Measurements from ENCODE around the gene SPIRE2.
"Not testable (repeated sequence)": the region's sequence is repeated elsewhere in the genome, so short reads cannot be mapped to it uniquely, and the experiment has no call there.

SPIRE2 gene

DNA sequence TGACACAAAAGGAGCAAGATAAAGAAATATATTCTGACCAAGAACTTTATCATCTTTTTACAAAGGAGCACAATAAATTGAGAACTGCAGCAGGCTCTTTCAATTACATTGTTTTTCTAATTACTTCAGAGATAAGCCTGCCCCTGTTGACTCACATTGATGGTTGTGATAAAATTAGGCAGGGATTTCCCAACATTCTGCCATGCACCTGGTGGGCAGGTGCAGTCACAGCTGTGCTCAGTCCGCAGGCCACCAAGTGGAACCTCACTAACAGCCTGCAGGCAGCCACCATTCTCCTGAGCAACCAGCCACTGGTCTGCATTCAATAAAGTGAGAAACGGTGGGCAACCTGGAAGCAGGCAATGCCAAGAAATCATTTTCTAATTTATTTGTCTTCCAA, 17.0 kb upstream of the SPIRE2 start:
- DNase-seq (ENCODE audit: low read depth) = no peak

DNA sequence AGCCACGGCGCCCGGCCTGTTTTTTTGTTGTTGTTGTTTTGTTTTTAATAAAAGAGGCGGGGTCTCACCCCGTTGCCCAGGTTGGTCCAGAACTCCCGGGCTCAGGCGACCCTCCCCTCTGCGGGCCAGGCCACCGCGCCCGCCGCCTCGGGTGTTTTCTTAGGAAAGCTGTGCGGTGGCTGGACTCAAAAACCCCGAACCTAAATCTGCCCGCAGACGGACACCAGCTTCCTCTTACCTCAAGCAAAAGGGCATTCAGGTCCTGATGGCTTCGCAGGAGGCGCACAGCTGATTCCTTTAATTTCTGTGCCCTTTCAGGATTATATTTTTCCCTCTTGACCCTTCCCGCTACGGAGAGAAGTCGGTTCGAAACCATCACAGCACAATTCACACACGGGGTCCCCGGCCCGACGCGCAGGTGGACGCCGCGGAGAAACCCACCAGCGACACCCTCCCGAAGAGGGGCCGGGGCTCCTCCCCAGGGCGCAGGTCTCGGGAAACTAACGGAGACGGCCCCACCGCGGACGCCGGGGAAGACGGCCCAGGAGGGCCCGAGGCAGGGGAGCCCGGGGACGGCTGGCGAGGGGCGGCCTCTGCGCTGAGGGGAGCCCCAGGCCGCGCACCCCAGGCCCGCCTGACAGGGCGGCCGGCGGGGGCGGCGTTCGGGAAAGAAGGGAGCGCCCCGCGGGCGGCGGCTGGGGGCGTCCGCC, 12.5 kb upstream of the SPIRE2 start:
- DNase-seq (ENCODE audit: low read depth) = no peak

DNA sequence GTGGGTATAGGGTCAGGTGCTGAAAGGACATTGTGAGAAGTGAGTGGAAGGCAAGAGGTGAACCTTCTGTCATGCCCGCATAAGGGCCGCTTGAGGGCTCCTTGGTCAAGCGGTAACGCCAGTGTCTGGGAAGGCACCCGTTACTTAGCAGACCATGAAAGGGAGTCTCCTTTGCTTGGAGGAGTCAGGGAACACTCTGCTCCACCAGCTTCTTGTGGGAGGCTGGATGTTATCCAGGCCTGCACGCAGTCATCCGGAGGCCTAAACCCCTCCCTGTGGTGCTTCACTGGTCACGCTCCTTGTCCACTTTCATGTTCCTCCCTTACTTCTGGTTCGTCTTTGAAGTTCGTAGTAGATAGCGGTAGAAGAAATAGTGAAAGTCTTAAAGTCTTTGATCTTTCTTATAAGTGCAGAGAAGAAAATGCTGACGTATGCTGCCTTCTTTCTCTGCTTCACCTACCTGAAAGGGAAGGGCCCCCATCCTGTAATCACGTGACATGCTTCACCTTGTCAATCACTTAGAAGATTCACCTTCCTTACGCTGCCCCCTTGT, 9.3 kb upstream of the SPIRE2 start:
- not testable (repeated sequence) for DNase-seq (ENCODE audit: low read depth)

DNA sequence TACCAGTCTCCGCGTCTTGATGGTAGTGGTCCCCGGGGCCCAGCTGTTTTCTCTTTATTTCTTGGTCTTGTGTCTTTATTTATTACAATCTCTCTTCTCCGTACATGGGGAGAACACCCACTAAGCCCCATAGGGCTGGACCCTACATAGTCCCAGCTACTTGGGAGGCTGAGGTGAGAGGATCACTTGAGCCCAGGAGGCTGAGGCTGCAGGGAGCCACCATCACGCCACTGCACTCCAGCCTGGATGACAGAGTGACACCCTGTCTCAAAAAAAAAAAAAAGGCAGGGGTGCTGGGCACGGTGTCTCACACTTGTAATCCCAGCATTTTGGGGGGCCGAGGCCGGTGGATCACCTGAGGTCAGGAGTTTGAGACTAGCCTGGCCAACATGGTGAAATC, 8.8 kb upstream of the SPIRE2 start:
- not testable (repeated sequence) for DNase-seq (ENCODE audit: low read depth)

DNA sequence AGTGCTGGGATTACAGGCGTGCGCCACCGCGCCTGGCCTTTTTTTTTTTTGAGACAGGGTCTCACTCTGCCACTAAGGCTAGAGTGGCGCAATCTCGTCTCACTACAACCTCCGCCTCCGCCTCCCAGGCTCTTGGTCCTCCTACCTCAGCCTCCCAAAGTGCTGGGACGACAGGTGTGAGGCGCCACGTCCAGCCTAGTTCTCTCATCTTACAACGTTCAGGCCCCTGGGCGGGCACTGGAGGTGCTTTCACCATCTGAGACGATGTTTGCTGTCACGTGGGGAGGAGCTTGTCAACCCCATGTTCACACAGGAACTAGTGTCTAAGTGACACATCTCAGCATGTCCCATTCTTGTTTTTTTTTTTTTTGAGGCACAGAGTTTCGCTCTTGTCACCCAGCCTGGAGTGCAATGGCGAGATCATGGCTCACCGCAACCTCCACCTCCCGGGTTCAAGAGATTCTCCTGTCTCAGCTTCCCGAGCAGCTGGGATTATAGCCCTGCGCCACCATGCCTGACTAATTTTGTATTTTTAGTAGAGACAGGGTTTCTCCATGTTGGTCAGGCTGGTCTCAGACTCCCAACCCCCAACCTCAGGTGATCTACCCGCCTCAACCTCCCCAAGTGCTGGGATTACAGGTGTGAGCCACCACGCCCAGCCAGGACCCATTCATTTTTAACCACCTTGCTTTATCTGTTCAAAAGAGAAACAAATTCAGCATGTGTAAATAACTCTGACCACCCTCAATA, 6.7 kb upstream of the SPIRE2 start:
- DNase-seq (ENCODE audit: low read depth) = no peak

DNA sequence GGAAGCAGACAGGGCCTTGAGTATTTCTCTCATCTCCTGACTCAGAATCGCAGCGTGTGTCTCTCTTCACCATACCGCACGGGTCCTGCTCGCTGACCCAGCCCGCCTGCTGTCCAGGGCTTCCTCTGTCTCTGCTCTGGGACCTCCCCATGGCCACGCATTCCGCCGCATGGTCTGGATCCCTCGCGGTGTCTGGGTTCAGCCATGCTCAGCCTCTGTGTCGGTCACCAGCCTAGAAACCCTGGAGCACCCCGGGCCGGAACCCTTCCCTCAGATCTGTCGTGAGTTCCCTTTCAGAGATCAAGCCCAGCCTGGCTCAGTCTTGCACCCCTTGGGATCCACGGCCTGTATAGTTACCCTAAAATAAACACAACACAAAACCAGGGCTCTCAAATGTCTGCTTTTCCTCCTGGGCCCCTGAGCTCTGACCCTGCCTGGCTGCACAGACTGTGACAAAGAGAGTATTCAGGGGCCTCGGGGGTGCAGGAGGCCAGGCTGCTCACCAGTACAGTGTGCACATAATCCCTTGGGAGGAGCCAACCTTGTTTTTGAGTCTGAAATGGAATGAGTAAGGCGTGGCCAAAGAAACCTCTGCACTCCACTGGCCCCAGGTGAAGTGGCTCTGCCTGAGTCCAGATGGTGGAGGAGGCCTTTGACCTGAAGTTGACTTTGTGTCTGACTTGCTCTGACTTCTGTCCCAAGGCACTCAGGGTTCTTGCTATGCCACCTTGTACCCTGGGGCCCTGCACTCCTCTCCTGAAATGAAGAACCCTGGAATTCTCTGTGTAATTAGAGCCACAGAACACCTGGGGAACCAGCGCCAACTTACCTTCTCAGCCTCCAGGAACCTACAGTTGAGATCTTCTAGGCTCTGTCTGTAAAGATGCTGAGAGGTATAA, 5.8 kb upstream of the SPIRE2 start:
- no peak for DNase-seq (ENCODE audit: low read depth)

DNA sequence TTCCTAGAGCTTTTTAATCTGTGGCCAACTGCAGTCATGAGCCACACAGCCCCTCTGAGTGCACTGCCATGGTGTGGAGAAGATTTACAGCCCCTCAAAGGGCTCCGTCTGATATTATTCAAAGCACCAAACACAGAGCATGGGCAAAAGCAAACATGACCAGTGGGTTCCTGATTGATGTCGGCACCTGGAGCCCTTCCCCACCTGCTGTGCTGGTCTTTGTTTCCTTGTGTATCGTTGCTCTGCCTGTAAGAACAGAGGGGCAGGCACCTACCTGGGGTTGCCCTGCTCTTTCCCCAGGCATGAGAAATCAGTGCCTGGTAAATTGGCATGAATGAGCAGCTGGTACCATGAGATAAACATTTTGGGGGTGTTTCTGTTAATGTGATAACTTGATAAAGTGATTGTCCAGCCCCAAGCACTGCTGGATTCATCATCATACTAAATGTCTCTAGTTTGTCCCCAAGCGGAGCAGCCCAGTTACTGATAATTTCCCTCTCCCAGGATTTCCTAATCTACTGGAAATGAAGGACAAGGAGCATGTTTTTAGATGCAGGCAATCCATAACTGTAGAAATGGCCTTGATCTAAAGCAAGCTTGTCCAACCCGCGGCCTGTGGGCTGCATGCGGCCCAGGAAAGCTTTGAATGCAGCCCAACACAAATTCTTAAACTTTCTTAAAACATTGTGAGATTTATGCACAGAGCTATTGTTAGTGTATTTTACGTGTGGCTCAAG, 5.0 kb upstream of the SPIRE2 start:
- DNase-seq (ENCODE audit: low read depth) = no peak

DNA sequence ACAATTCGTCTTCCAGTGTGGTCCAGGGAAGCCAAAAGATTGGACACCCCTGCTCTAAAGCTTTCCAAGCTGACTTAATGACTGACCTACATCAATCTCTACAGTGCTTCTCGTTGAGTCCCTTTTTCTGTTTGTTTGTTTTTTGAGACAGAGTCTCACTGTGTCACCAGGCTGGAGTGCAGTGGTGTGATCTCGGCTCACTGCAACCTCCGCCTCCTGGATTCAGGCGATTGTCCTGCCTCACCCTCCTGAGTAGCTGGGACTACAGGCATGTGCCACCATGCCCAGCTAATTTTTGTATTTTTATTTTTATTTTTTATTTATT, 4.5 kb upstream of the SPIRE2 start:
- DNase-seq (ENCODE audit: low read depth) = not testable (repeated sequence)

DNA sequence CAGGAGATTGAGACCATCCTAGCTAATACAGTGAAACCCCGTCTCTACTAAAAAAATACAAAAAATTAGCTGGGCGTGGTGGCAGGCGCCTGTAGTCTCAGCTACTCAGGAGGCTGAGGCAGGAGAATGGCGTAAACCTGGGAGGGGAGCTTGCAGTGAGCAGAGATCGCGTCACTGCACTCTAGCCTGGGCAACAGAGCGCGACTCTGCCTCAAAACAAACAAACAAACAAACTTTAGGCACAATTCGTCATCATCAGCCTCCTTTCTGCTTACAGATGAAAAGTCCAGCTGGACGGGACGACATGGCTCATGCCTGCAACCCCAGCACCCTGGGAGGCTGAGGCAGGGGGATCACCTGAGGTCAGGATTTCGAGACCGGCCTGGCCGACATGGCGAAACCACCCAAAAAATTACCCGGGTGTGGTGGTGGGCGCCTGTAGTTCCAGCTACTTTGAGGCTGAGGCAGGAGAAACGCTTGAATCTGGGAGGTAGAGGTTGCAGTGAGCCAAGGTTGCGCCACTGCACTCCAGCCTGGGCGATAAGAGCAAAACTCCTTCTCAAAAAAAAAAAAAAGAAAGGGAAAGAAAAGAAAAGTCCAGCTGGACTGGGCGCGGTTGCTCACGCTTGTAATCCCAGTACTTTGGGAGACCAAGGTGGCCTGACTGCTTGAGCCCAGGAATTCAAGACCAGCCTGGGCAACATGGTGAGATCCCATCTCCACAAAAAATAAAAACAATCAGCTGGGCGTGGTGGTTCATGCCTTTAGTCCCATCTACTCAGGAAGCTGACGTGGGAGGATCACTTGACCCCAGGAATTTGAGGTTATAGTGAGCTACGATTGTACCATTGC, 1.5 kb upstream of the SPIRE2 start:
- no peak for DNase-seq (ENCODE audit: low read depth)

DNA sequence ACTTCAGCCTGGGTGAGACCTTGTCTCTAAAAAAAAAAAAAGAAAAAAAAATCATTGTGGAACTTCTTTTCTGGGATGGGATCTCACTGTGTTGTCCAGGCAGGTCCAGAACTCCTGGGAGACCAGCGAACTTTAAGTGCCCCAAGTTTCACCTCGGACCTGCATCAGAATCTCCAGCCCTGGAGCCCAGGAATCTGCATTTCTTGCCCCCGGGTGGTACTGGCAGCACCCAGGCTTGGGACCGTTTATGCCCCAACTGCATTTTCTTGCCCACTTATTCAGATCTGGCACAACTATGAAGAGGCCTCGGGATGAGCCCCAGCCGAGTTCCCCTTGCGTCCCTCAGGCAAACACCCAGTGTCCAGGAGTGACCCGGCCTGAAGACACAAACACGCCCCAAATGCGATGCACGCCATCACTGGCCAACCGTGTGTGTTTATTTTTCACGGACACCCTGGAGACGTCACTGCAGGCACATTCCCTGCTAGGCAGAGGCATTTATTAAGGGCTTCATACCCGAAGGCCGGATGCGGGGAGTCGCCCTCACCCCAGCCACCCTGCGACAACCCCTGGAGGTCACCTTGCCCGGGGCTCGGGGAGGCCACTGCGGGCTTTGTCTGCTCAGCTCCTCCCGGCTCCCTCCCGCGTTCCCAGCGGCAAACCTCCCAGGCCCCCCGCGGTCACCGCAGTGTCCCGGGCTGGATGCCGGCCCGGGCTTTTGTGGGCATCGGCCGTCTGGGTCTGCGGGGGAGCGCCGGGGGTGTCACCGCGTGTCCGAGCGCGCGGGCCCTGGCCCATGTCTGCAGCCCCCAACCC, 684 bp upstream of the SPIRE2 start:
- DNase-seq (ENCODE audit: low read depth) = no peak

DNA sequence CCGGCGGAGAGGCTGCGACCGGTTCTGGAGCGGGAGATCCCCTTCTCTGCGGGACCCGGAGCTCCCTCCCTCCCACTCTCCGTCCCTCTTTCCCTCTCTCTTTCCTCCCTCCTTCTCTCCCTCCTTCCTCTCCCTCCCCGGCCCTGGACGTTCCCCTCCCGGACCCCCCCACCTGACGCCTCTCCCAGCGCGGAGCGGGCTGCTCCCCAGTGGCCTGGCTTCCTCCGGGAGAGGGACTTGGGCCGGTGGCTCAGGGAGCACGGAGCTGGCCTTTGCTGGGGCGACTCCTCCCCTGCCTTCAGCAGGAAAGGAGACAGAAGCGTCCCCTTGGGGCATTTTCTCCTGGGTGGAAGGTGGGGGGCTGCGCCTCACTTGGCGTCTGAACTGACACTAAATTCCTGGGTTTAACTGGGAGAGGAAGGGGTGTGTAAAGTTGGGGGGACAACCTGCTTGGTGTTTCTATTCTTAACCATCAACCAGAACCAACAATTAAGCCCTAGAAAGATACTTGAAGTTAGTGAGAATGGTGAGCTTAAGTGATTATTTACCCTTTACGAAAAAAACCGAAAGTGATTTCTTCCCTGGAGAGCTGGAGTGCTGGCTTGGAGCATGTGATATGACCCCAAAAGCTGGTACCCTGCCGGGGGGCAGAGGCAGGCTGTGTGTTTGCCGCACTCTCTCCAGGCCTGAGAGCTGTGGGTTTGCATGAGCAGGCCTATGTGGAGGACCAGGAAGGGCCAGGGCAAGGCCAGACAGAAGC, 775 bp downstream of the SPIRE2 start:
- no peak for DNase-seq (ENCODE audit: low read depth)

DNA sequence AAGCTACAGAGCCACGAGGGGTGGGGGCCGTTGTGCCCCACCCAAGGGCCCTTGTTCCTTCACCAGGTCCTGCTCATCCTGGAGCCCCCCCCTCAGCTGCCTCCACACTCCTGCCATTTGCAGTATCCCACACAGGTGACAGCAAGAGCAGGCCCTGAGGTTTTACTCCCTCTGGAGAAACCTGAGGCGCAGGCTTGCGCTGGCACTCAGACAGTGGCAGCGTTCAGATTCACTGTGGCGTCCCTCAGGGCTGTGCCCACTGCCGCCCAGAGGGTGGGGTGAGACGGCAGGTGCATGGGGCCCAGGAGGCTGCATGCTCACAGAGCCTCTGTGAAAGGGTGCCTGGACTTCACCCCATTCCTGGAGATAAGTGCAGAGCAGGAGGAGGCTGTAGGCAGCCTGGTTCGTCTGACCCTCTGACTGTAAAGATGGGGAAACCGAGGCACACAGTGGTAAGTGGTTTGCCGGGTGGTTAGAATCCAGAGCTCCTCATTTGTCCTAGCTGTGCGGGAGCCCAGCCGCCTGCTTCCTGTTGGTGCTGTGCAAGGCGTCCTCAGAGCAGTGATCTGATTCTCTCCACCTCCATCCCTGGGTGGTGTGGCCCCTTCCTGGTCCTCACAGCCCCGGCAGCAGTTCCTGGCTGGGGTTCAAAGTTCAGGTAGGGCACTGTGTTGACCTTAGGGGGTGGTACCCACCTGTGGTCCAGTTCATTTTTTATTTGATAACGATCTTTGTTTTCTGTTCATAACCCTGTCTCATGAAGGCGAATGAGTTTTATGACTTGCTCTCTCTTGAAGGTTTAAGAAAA, 1.6 kb downstream of the SPIRE2 start:
- DNase-seq (ENCODE audit: low read depth) = no peak

DNA sequence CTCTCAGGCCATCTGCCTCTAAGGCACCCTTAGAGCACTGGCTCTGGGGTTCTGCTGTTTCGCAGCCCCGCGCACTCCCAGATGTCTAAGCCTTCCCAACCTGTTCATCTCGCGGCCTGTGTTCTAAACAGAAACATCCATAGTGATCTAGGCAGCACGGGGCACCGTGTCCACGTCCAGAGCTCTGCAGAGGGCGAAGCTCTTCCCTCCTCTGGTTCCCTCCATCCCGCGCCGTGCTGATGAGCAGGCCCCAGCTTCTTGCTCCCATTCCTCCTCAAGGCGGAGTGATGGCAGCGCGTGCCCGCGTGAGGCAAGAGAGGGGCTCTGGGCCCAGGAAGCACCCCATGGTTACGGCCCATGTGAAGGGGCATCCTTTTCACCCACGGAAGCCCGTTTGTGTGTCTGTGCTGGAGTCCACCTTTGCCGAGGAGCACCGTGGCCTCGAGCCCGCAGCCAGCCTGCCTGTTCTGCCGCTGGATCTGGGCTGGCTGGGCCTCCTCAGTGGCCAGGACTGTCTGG, 3.6 kb downstream of the SPIRE2 start:
- no peak for DNase-seq (ENCODE audit: low read depth)

DNA sequence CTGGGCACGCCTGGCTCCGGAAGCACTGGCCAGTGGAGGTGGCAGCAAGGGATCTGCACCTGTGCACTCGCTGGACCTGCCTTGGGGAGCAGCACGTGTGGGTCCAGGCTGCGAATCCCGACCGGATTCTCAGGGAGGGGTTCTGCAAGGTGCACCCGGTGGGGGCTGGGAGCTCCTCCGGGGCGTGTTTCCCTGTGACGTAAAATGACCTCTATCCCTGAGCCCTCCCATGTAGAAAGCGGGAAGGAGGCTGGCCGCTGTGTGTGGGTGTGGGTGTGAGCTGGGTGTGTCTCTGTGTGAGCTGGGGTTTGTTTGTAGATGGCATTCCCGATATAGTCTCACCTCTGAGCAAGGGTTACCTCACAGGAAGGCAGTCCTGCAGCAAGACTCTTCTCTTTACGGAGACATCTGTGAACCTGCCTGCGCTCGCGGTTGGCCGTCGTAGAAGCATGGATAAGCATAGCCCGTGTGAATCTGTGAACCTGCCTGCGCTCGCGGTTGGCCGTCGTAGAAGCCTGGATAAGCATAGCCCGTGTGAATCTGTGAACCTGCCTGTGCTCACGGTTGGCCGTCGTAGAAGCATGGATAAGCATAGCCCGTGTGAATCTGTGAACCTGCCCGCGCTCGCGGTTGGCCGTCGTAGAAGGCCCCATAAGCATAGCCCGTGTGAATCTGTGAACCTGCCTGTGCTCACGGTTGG, 5.5 kb downstream of the SPIRE2 start:
- not testable (repeated sequence) for DNase-seq (ENCODE audit: low read depth)

DNA sequence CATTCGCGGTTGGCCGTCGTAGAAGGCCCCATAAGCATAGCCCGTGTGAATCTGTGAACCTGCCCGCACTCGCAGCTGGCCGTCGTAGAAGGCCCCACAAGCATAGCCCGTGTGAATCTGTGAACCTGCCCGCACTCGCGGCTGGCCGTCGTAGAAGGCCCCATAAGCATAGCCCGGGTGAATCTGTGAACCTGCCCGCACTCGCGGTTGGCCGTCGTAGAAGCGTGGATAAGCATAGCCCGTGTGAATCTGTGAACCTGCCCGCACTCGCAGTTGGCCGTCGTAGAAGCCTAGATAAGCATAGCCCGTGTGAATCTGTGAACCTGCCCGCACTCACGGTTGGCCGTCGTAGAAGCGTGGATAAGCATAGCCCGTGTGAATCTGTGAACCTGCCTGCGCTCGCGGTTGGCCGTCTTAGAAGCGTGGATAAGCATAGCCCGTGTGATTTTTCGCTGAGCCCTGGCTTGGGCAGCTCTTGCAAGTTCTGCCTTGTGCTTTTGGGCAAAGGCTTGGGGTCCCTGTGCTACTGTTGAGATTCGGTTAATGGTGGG, 6.6 kb downstream of the SPIRE2 start:
- DNase-seq (ENCODE audit: low read depth) = not testable (repeated sequence)

DNA sequence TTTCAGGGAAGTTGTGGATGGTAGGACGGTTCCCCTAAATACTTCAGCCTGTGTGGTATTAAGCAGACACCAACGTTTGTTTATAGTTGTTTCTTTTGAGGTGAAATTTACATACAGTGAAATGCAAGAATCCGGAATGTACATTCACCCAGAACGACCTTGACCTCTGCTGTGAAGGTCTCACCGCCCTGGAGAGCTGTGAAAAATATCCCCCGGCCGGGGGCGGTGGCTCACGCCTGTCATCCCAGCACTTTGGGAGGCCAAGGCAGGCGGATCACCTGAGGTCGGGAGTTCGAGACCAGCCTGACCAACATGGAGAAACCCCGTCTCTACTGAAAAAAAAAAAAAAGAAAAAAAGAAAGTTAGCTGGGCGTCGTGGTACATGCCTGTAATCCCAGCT, 8.2 kb downstream of the SPIRE2 start:
- DNase-seq (ENCODE audit: low read depth) = not testable (repeated sequence)

DNA sequence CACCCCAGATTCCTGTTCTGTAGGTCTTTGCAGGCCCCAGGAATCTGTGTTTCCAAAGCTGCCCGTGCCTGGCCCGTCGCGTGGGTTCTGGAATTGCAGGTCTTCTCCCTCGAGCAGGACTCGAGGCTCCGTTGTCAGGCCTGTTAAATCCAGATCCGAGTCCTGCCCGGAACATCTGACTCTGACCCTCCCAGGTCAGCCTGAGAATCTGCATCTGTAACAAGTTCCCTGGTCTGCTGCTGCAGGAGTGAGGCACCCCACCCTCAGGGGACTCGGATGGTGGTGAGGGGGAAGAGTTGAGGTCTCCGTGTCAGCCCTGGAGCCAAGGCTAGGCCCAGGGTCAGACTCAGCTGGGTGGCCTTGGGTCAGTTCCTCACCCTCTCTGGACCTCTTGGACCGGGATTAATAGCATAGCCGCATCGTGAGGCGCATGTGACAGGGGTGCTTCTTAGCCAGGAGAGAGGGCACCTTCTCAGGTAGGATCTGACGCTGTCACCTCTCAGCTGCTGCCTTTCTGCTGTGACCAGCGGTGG, 8.8 kb downstream of the SPIRE2 start:
- DNase-seq (ENCODE audit: low read depth) = no peak

Measured in stimulated activated CD8-positive, alpha-beta memory T cell treated with anti-CD3 and anti-CD28 coated beads, Interleukin-15, amount 100 ng/mL, for 24 hours (primary cell).